H9 (cell line): Measurements from ENCODE around the gene LPCAT1. TPM values are rescaled to one million over a fixed set of nuclear protein-coding genes. Genes with fewer than 3 reads are reported as not detected.
A peak's percentile ranks its signal among the peaks of the same experiment; 100 is the strongest.

ENCODE experiments used
- DNase-seq: peaks from one replicate; pipeline ENCODE4 v3.0.0-alpha.2; 2017
- H2AFZ ChIP-seq: one replicate; pipeline ENCODE4 v1.6.1; 2013; ENCODE audit warnings: mild to moderate bottlenecking, low read length, control low read depth, moderate library complexity
- H2AK5ac ChIP-seq: 2 replicates; pipeline ENCODE4 v1.6.1; 2013; ENCODE audit warnings: low read length, control low read depth, mixed read lengths; ENCODE audit not compliant: insufficient read length
- H2BK120ac ChIP-seq: one replicate; pipeline ENCODE4 v1.6.1; 2013; ENCODE audit warnings: low read depth, mild to moderate bottlenecking, low read length, control low read depth, inconsistent platforms; ENCODE audit not compliant: poor library complexity, severe bottlenecking
- H2BK12ac ChIP-seq: 2 replicates; pipeline ENCODE4 v1.6.1; 2013; ENCODE audit warnings: low read length, control low read depth, mixed read lengths, low read depth; ENCODE audit not compliant: insufficient read length
- H2BK15ac ChIP-seq: 2 replicates; pipeline ENCODE4 v1.6.1; 2013; ENCODE audit warnings: low read depth, low read length, control low read depth
- H2BK20ac ChIP-seq: one replicate; pipeline ENCODE4 v1.6.1; 2013; ENCODE audit warnings: low read depth, mild to moderate bottlenecking, low read length, control low read depth, inconsistent platforms; ENCODE audit not compliant: poor library complexity, severe bottlenecking
- H2BK5ac ChIP-seq: 2 replicates; pipeline ENCODE4 v1.6.1; 2013; ENCODE audit warnings: low read length, control low read depth, mixed read lengths; ENCODE audit not compliant: insufficient read length
- H3K14ac ChIP-seq: 2 replicates; pipeline ENCODE4 v1.6.1; 2013; ENCODE audit warnings: low read length, control low read depth; ENCODE audit not compliant: insufficient read depth
- H3K18ac ChIP-seq: 2 replicates; pipeline ENCODE4 v1.6.1; 2013; ENCODE audit warnings: low read depth, mild to moderate bottlenecking, mixed read lengths, low read length, control low read depth; ENCODE audit not compliant: insufficient read length
- H3K23ac ChIP-seq: 2 replicates; pipeline ENCODE4 v1.6.1; 2013; ENCODE audit warnings: low read length, control low read depth, mixed read lengths, low read depth; ENCODE audit not compliant: insufficient read length
- H3K23me2 ChIP-seq: 2 replicates; pipeline ENCODE4 v1.6.1; 2013; ENCODE audit warnings: low read depth, mild to moderate bottlenecking, mixed read lengths, low read length, control low read depth; ENCODE audit not compliant: insufficient read length, poor library complexity, severe bottlenecking
- H3K27ac ChIP-seq: 2 replicates; pipeline ENCODE4 v1.5.1; 2013; ENCODE audit warnings: low read length, control low read depth, mixed read lengths, low read depth; ENCODE audit not compliant: insufficient read length
- H3K27me3 ChIP-seq: 2 replicates; pipeline ENCODE4 v1.6.1; 2013; ENCODE audit warnings: low read length, control low read depth, inconsistent platforms; ENCODE audit not compliant: insufficient read depth
- H3K4ac ChIP-seq: 2 replicates; pipeline ENCODE4 v1.6.1; 2013; ENCODE audit warnings: low read depth, mild to moderate bottlenecking, control low read depth, inconsistent platforms, low read length, moderate library complexity
- H3K4me1 ChIP-seq: 2 replicates; pipeline ENCODE4 v1.6.1; 2013; ENCODE audit warnings: low read length, control low read depth, inconsistent platforms; ENCODE audit not compliant: insufficient read depth
- H3K4me2 ChIP-seq: 2 replicates; pipeline ENCODE4 v1.6.1; 2013; ENCODE audit warnings: low read length, control low read depth, mixed read lengths; ENCODE audit not compliant: insufficient read length, insufficient read depth
- H3K56ac ChIP-seq: 2 replicates; pipeline ENCODE4 v1.6.1; 2013; ENCODE audit warnings: low read depth, mild to moderate bottlenecking, mixed read lengths, low read length, control low read depth; ENCODE audit not compliant: insufficient read length
- H3K79me1 ChIP-seq: 2 replicates; pipeline ENCODE4 v1.6.1; 2013; ENCODE audit warnings: low read depth, mild to moderate bottlenecking, moderate library complexity, low read length, control low read depth, inconsistent platforms; ENCODE audit not compliant: insufficient read depth, poor library complexity, severe bottlenecking
- H3K79me2 ChIP-seq: 2 replicates; pipeline ENCODE4 v1.6.1; 2013; ENCODE audit warnings: low read length, control low read depth, inconsistent platforms; ENCODE audit not compliant: insufficient read depth
- H3K9ac ChIP-seq: 2 replicates; pipeline ENCODE4 v1.6.1; 2013; ENCODE audit warnings: low read length, control low read depth, mixed read lengths; ENCODE audit not compliant: insufficient read length; ENCODE audit errors: extremely low read depth
- H3K9me3 ChIP-seq: one replicate; pipeline ENCODE4 v1.6.1; 2013; ENCODE audit warnings: low read depth, low read length, inconsistent platforms; ENCODE audit not compliant: control insufficient read depth
- H3T11ph ChIP-seq: one replicate; pipeline ENCODE4 v1.6.1; 2013; ENCODE audit warnings: mild to moderate bottlenecking, low read length, control low read depth, inconsistent platforms
- H4K20me1 ChIP-seq: one replicate; pipeline ENCODE4 v1.6.1; 2013; ENCODE audit not compliant: control insufficient read depth, insufficient read length, insufficient read depth
- H4K5ac ChIP-seq: 2 replicates; pipeline ENCODE4 v1.6.1; 2013; ENCODE audit warnings: low read depth, mild to moderate bottlenecking, mixed read lengths, low read length, control low read depth; ENCODE audit not compliant: insufficient read length
- H4K8ac ChIP-seq: replicated peaks from 2 replicates; pipeline ENCODE4 v1.6.1; 2013; ENCODE audit warnings: low read length, control low read depth, mixed read lengths, low read depth; ENCODE audit not compliant: insufficient read length
- H4K91ac ChIP-seq: 2 replicates; pipeline ENCODE4 v1.6.1; 2013; ENCODE audit warnings: low read depth, mild to moderate bottlenecking, moderate library complexity, mixed read lengths, low read length, control low read depth; ENCODE audit not compliant: insufficient read length
- H3K27ac Mint-ChIP-seq, 3 experiments: 2 replicates in 2 of 3; 3 replicates in 1 of 3; pipeline ENCODE4 v1.8.0; 2020 to 2021; ENCODE audit warnings: mixed read lengths in 3 of 3, mild to moderate bottlenecking in 1 of 3, moderate library complexity in 1 of 3
- H3K27me3 Mint-ChIP-seq: 2 replicates; pipeline ENCODE4 v1.8.0; 2021; ENCODE audit warnings: low read depth, mild to moderate bottlenecking, moderate library complexity, mixed read lengths
- H3K36me3 Mint-ChIP-seq, 3 experiments: 2 replicates in 2 of 3; 3 replicates in 1 of 3; pipeline ENCODE4 v1.8.0; 2020 to 2021; ENCODE audit warnings: low read depth in 3 of 3, mixed read lengths in 3 of 3; ENCODE audit not compliant: insufficient read depth in 1 of 3
- H3K4me1 Mint-ChIP-seq, 2 experiments: 2 replicates each; pipeline ENCODE4 v1.8.0; 2020; ENCODE audit warnings: mixed read lengths in 2 of 2
- H3K4me3 Mint-ChIP-seq, 2 experiments: 2 replicates in 1 of 2; 3 replicates in 1 of 2; pipeline ENCODE4 v1.8.0; 2020 to 2021; ENCODE audit warnings: mild to moderate bottlenecking in 2 of 2, mixed read lengths in 2 of 2, moderate library complexity in 1 of 2
- H3K9me3 Mint-ChIP-seq, 2 experiments: 2 replicates in 1 of 2; 3 replicates in 1 of 2; pipeline ENCODE4 v1.8.0; 2020; ENCODE audit warnings: mild to moderate bottlenecking in 2 of 2, mixed read lengths in 2 of 2, moderate library complexity in 1 of 2
- WGBS: extraction: QIAGEN DNeasy Blood & Tissue Kit; methylation state at CpG from one replicate; pipeline ENCODE4 v1.1.7; 2013; ENCODE audit warnings: missing lambda C conversion rate, low lambda C conversion rate, mixed read lengths; ENCODE audit not compliant: insufficient read length; ENCODE audit errors: extremely low coverage; 5-methylcytosine and 5-hydroxymethylcytosine counted together
- total RNA-seq: library from RNA; stranded (reverse); gene quantifications from 2 replicates; pipeline ENCODE4 v1.2.1, GENCODE V29; 2021
- TF ChIP-seq, protein P1 (sequence below): fragments of 200-600 bp; sonication (generic); conservative IDR thresholded peaks from 3 replicates; pipeline ENCODE4 v1.8.0; 2021; ENCODE audit warnings: antibody characterized with exemption, mild to moderate bottlenecking

LPCAT1 gene
- total RNA-seq, 1 experiment from 2014 or later, result 231 TPM

DNA sequence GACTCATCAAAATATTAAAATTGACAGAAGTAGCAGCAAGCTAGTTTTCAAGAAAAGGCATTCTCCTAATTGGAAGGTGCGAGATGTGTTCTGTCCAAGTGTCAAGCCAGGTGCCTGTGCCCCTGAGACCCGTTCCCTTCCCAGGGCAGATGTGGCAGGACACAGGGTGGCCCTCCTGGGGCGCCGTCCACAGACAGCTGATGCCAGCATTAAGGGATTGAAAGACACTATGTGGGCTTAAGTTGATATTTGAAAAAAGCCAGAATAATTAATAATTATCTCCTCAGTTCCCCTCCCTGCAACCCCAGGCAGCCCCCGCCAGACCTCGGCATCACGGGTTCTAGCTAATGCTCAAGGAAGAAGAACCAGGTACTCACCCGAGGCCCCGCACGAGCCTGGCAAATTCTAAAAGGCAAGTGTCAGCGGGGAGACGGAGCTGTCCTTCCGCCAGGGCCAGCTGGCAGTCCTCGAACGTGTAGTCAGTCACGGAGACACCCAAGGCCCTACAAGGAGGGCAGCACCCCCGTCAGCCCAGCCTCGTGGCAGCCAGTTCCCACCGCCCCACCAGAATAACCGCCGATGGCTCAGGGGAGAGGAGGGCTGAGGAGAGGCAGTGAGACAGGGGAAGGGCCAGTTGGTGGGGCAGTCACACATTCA lies 49.4 kb downstream of the LPCAT1 start:
- H4K8ac ChIP-seq, result no peak overlapping the region
- no peaks in the 10 kb centered on the region for H3K9me3 ChIP-seq
- H4K5ac ChIP-seq, result no peak overlapping the region
- H3K23me2 ChIP-seq, result no peaks in the 10 kb centered on the region
- Mint-ChIP-seq H3K27me3 (no peaks in the 10 kb centered on the region), H3K4me1 (no peaks in the 10 kb centered on the region), H3K36me3 (peaks cover 50 to 93% (median 90%) of the 10 kb centered on the region in 3 experiments; a peak in 6 of 7 replicates), H3K9me3 (no peaks in the 10 kb centered on the region), H3K27ac (0 out of 7 replicates have a peak overlapping the region, but pooled peaks of 1 of the 3 experiments have one; percentile 70), H3K4me3 (no peak overlapping the region)
- H2BK15ac ChIP-seq, result no peak overlapping the region
- H2BK20ac ChIP-seq, result no peak overlapping the region
- H3K9ac ChIP-seq, result no peak overlapping the region
- peaks cover 2% of the 10 kb centered on the region for H4K20me1 ChIP-seq
- H2BK5ac ChIP-seq, result no peak overlapping the region
- no peak overlapping the region for H3K27ac ChIP-seq
- no peak overlapping the region for H3K4me2 ChIP-seq
- no peak overlapping the region for H4K91ac ChIP-seq
- no peaks in the 10 kb centered on the region for H3K4me1 ChIP-seq
- WGBS, result no CpG with 5 or more reads among the region's 21 CpGs
- H3K4ac ChIP-seq, result no peak overlapping the region
- DNase-seq, result no peak
- H2AK5ac ChIP-seq, result no peak overlapping the region
- H3K18ac ChIP-seq, result no peak overlapping the region
- no peak overlapping the region for H2BK12ac ChIP-seq
- no peak overlapping the region for H3K14ac ChIP-seq
- no peaks in the 10 kb centered on the region for H3K27me3 ChIP-seq
- H2BK120ac ChIP-seq, result no peak overlapping the region
- H2AFZ ChIP-seq, result no peak overlapping the region
- H3K79me2 ChIP-seq, result no peaks in the 10 kb centered on the region
- no peak overlapping the region for H3T11ph ChIP-seq
- no peak overlapping the region for H3K23ac ChIP-seq
- no peaks in the 10 kb centered on the region for H3K79me1 ChIP-seq
- H3K56ac ChIP-seq, result no peak overlapping the region
- TF ChIP-seq, protein P1, sequence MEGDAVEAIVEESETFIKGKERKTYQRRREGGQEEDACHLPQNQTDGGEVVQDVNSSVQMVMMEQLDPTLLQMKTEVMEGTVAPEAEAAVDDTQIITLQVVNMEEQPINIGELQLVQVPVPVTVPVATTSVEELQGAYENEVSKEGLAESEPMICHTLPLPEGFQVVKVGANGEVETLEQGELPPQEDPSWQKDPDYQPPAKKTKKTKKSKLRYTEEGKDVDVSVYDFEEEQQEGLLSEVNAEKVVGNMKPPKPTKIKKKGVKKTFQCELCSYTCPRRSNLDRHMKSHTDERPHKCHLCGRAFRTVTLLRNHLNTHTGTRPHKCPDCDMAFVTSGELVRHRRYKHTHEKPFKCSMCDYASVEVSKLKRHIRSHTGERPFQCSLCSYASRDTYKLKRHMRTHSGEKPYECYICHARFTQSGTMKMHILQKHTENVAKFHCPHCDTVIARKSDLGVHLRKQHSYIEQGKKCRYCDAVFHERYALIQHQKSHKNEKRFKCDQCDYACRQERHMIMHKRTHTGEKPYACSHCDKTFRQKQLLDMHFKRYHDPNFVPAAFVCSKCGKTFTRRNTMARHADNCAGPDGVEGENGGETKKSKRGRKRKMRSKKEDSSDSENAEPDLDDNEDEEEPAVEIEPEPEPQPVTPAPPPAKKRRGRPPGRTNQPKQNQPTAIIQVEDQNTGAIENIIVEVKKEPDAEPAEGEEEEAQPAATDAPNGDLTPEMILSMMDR, result no peak
